Endothelial cell of umbilical vein (primary cell): Measurements from ENCODE around the gene ZNF697. TPM values are rescaled to one million over a fixed set of nuclear protein-coding genes. Genes with fewer than 3 reads are reported as not detected.

ENCODE experiments used
- BruUV-seq: library from RNA; stranded (reverse); fragments of 400-500 nt; replicated peaks from 2 replicates; lab custom pipeline; 2021; lab: Mats Ljungman, UMichigan
- CTCF ChIA-PET: fragments of 300-600, 350-600 bp; sonication (Branson Sonifier 250); formaldehyde crosslinking; loops from one replicate; lab custom pipeline; 2021; ENCODE audit warnings: antibody characterized with exemption, inconsistent platforms; lab: Charles Lee
- POLR2A ChIA-PET: fragments of 300-600, 350-600 bp; sonication (Branson Sonifier 250); formaldehyde crosslinking; loops from one replicate; lab custom pipeline; 2021; ENCODE audit warnings: antibody characterized with exemption, inconsistent platforms; lab: Charles Lee
- DNase-seq: peaks from one replicate; pipeline ENCODE4 v3.0.0-alpha.2; 2011; ENCODE audit warnings: low read depth, low spot score
- FAIRE-seq: peaks from 2 replicates; lab custom pipeline; 2011; peaks lifted over from hg19 to GRCh38; lab: Jason Lieb, UNC
- H2AFZ ChIP-seq: 2 replicates; pipeline ENCODE4 v1.6.0; 2012; ENCODE audit warnings: low read depth, low read length, control low read depth, inconsistent platforms
- H3K27ac ChIP-seq: 2 replicates; pipeline ENCODE4 v1.5.1; 2011; ENCODE audit warnings: low read depth, mild to moderate bottlenecking, control low read depth, low read length, moderate library complexity; ENCODE audit not compliant: insufficient read depth
- H3K27me3 ChIP-seq, 2 experiments: 2 replicates each; pipeline versions ENCODE4 v1.6.0 to v1.6.1; 2011; ENCODE audit warnings: low read length in 2 of 2, mixed read lengths in 1 of 2; ENCODE audit not compliant: control insufficient read depth in 2 of 2, insufficient read depth in 2 of 2
- H3K36me3 ChIP-seq, 2 experiments: 2 replicates in 1 of 2; 3 replicates in 1 of 2; pipeline ENCODE4 v1.5.1; 2011; ENCODE audit warnings: low read length in 2 of 2, mild to moderate bottlenecking in 1 of 2, moderate library complexity in 1 of 2; ENCODE audit not compliant: control insufficient read depth in 2 of 2, insufficient read depth in 2 of 2; ENCODE audit errors: extremely low read depth in 1 of 2
- H3K4me1 ChIP-seq: 3 replicates; pipeline ENCODE4 v1.5.1; 2011; ENCODE audit warnings: mild to moderate bottlenecking, low read length; ENCODE audit not compliant: control insufficient read depth, insufficient read depth; ENCODE audit errors: extremely low read depth
- H3K4me2 ChIP-seq: 2 replicates; pipeline ENCODE4 v1.6.1; 2011; ENCODE audit warnings: low read length, control low read depth, mixed read lengths; ENCODE audit not compliant: insufficient read depth
- H3K4me3 ChIP-seq, 3 experiments: fragments of 200-600 bp in 1 of 3; sonication (generic), shearing (Covaris generic) in 1 of 3; replicated peaks in 1 of 3; 2 replicates each; pipeline ENCODE4 v1.5.1; 2011 to 2016; ENCODE audit warnings: control low read depth in 3 of 3, low read length in 3 of 3, mild to moderate bottlenecking in 2 of 3, inconsistent platforms in 1 of 3, low read depth in 1 of 3, moderate library complexity in 1 of 3; ENCODE audit not compliant: insufficient read depth in 1 of 3
- H3K79me2 ChIP-seq: 2 replicates; pipeline ENCODE4 v1.6.0; 2012; ENCODE audit warnings: low read length, inconsistent platforms; ENCODE audit not compliant: control insufficient read depth, insufficient read depth
- H3K9ac ChIP-seq: replicated peaks from 2 replicates; pipeline ENCODE3; 2011; ENCODE audit warnings: low read length, control low read depth; ENCODE audit not compliant: insufficient read depth; ENCODE audit errors: extremely low read depth
- H3K9me1 ChIP-seq: replicated peaks from 3 replicates; pipeline ENCODE4 v1.6.0; 2011; ENCODE audit warnings: mild to moderate bottlenecking, low read length; ENCODE audit not compliant: control insufficient read depth, insufficient read depth; ENCODE audit errors: extremely low read depth
- H3K9me3 ChIP-seq: replicated peaks from 2 replicates; pipeline ENCODE4 v1.5.1; 2012; ENCODE audit warnings: low read length, inconsistent platforms; ENCODE audit not compliant: control insufficient read depth, insufficient read depth
- H4K20me1 ChIP-seq: replicated peaks from 2 replicates; pipeline ENCODE3; 2011; ENCODE audit warnings: mild to moderate bottlenecking, low read length; ENCODE audit not compliant: control insufficient read depth, insufficient read depth; ENCODE audit errors: extremely low read depth
- CTCF ChIP-seq, 2 donors: IDR thresholded peaks; 1 replicate in 1 of 2; 2 replicates in 1 of 2; pipeline ENCODE4 v1.5.1; 2011; ENCODE audit warnings: low read length in 2 of 2, mild to moderate bottlenecking in 2 of 2, moderate library complexity in 2 of 2, control low read depth in 1 of 2, inconsistent platforms in 1 of 2, low read depth in 1 of 2; ENCODE audit not compliant: insufficient read depth in 1 of 2; ENCODE audit errors: extremely low read depth in 1 of 2
- FOS ChIP-seq: IDR thresholded peaks from 2 replicates; pipeline ENCODE4 v1.6.1; 2011; ENCODE audit warnings: mild to moderate bottlenecking, low read length, moderate library complexity, borderline replicate concordance; ENCODE audit not compliant: insufficient read depth
- GATA2 ChIP-seq: IDR thresholded peaks from 2 replicates; pipeline ENCODE4 v1.7.0; 2011; ENCODE audit warnings: low read depth, mild to moderate bottlenecking, moderate library complexity, mixed read lengths, low read length; ENCODE audit not compliant: insufficient read length, insufficient read depth
- MAX ChIP-seq: IDR thresholded peaks from 2 replicates; pipeline ENCODE4 v1.6.1; 2011; ENCODE audit not compliant: insufficient read depth, insufficient read length
- POLR2A ChIP-seq: IDR thresholded peaks from 2 replicates; pipeline ENCODE4 v1.6.1; 2012; ENCODE audit warnings: low read depth, mild to moderate bottlenecking, control low read depth, low read length
- POLR2AphosphoS5 ChIP-seq: IDR thresholded peaks from 2 replicates; pipeline ENCODE4 v1.6.1; 2012; ENCODE audit warnings: low read depth, mild to moderate bottlenecking, control low read depth, low read length, moderate library complexity; ENCODE audit not compliant: insufficient read depth
- dilution Hi-C: fragments of 300-500 bp; cut with MboI; formaldehyde crosslinking; loops from one replicate; pipeline ENCODE4 v1.15.0; 2019; ENCODE audit warnings: low sequenced_read_pairs; ENCODE audit not compliant: extremely low pct_ligation_motif_present
- intact Hi-C: fragments of 100-400 bp; cut with micrococcal nuclease; formaldehyde crosslinking; loops from one replicate; pipeline ENCODE4 v1.10.0; 2022
- polyA plus RNA-seq, 4 experiments: library from polyadenylated mRNA; depleted of rRNA in 3 of 4; stranded (reverse) in 3 of 4; unstranded in 1 of 4; fragments of >200 nt; gene quantifications; 2 replicates each; pipeline versions ENCODE4 v1.2.1 to v1.2.3, GENCODE V29; 2011 to 2012; ENCODE audit warnings: missing spikeins in 1 of 4
- total RNA-seq: library from RNA; stranded (reverse); gene quantifications from 2 replicates; pipeline ENCODE4 v1.2.3, GENCODE V29; 2021

Gene ZNF697
- total and polyA plus RNA-seq, 2 donors (not counting 3 experiments of a cell fraction or from before 2014, with no cell fraction given): 6.2 to 14.1 TPM

- peak; percentile 79 for DNase-seq
- no peak for TF ChIP-seq CTCF (IDR thresholded peaks at IDR 0.05; ENCODE audit: extremely low read depth in 1 of 2, insufficient read depth in 1 of 2, low read depth in 1 of 2, low read length in 2 of 2)
- TF ChIP-seq MAX: no peak
- TF ChIP-seq POLR2A: no peak
- no peak for TF ChIP-seq FOS
- TF ChIP-seq GATA2: no peak
- no peak for TF ChIP-seq POLR2AphosphoS5
- Histone ChIP-seq H2AFZ (no peak overlapping the region), H3K9me3 (no peaks in the 10 kb centered on the region), H3K36me3 (no peaks in the 10 kb centered on the region), H3K4me3 (peak overlapping the region in 1 of 3 experiments; percentile 32), H3K27me3 (no peaks in the 10 kb centered on the region), H4K20me1 (no peaks in the 10 kb centered on the region), H3K79me2 (peaks cover 88% of the 10 kb centered on the region), H3K9ac (peak overlapping the region; percentile 23), H3K4me1 (peaks cover 70% of the 10 kb centered on the region), H3K4me2 (peak overlapping the region; percentile 84), H3K27ac (peak overlapping the region; percentile 91), H3K9me1 (no peaks in the 10 kb centered on the region)
- intact Hi-C loops: no loop called here
- dilution Hi-C loops: no loop called here
- BruUV-seq: no TSS peak
- ChIA-PET POLR2A (interaction anchor here (2.7 kb wide), 1 partner anchor 15 kb away, joined by 21 read pairs; the partner anchor contains the start of gene ZNF697), CTCF (interaction anchor here (0.8 to 8.5 kb wide), 5 partner anchors 15 to 42 kb away, joined by 3 to 102 read pairs (median 4); partner anchors contain the start of gene ZNF697)
- FAIRE-seq: peak; percentile 8
These were observed 15.2 kb downstream of the ZNF697 start for GRCh38 chr1:119632841-119633240.
